LNCaP clone FGC (cell line): ENCODE data around the gene ZNF280D.

Experiments
- DNase-seq: peaks from one replicate; pipeline ENCODE4 v3.0.0-alpha.2; 2011; ENCODE audit warnings: low read depth
- H3K4me3 ChIP-seq: 2 replicates; pipeline ENCODE4 v1.5.1; 2011; ENCODE audit warnings: mild to moderate bottlenecking, low read depth, low read length, control low read depth
- CTCF ChIP-seq: IDR thresholded peaks from 2 replicates; pipeline ENCODE4 v1.5.1; 2012; ENCODE audit warnings: mild to moderate bottlenecking; ENCODE audit not compliant: control insufficient read depth, insufficient read depth; ENCODE audit errors: extremely low read depth

ZNF280D gene

GRCh38 chr15:56667517-56667916, 65.8 kb downstream of the ZNF280D start:
- DNase-seq: no peak
- no peak for TF ChIP-seq CTCF
- no peak overlapping the region for H3K4me3 ChIP-seq

GRCh38 chr15:56660943-56661342, 72.4 kb downstream of the ZNF280D start:
- no peak overlapping the region for H3K4me3 ChIP-seq
- DNase-seq: no peak
- no peak for TF ChIP-seq CTCF

- TF ChIP-seq CTCF: no peak
- DNase-seq: no peak
Observed at GRCh38 chr15:56659197-56659596, 74.1 kb downstream of the ZNF280D start.

GRCh38 chr15:56654624-56655023, 78.7 kb downstream of the ZNF280D start:
- H3K4me3 ChIP-seq: no peak overlapping the region
- TF ChIP-seq CTCF: no peak
- DNase-seq: no peak

More at GRCh38 chr15:56659197-56659596, 74.1 kb downstream of the ZNF280D start:
- no peak overlapping the region for H3K4me3 ChIP-seq

- TF ChIP-seq CTCF: no peak
- no peak for DNase-seq
- H3K4me3 ChIP-seq: no peak overlapping the region
Observed at GRCh38 chr15:56654216-56654615, 79.1 kb downstream of the ZNF280D start.

- no peak for TF ChIP-seq CTCF
- no peak overlapping the region for H3K4me3 ChIP-seq
Observed at GRCh38 chr15:56653787-56654186, 79.5 kb downstream of the ZNF280D start.

GRCh38 chr15:56653107-56653506, 80.2 kb downstream of the ZNF280D start:
- no peak for DNase-seq
- no peak overlapping the region for H3K4me3 ChIP-seq
- TF ChIP-seq CTCF: no peak

More at GRCh38 chr15:56653787-56654186, 79.5 kb downstream of the ZNF280D start:
- no peak for DNase-seq
